NAMALWA (cell line): ENCODE measurements around the gene HELQ.
"Not testable (repeated sequence)": the region's sequence is repeated elsewhere in the genome, so short reads cannot be mapped to it uniquely, and the experiment has no call there.

ENCODE experiments used
- DNase-seq: peaks from one replicate; pipeline ENCODE4 v3.0.0-alpha.2; 2015; ENCODE audit warnings: low spot score

Gene HELQ, protein sequence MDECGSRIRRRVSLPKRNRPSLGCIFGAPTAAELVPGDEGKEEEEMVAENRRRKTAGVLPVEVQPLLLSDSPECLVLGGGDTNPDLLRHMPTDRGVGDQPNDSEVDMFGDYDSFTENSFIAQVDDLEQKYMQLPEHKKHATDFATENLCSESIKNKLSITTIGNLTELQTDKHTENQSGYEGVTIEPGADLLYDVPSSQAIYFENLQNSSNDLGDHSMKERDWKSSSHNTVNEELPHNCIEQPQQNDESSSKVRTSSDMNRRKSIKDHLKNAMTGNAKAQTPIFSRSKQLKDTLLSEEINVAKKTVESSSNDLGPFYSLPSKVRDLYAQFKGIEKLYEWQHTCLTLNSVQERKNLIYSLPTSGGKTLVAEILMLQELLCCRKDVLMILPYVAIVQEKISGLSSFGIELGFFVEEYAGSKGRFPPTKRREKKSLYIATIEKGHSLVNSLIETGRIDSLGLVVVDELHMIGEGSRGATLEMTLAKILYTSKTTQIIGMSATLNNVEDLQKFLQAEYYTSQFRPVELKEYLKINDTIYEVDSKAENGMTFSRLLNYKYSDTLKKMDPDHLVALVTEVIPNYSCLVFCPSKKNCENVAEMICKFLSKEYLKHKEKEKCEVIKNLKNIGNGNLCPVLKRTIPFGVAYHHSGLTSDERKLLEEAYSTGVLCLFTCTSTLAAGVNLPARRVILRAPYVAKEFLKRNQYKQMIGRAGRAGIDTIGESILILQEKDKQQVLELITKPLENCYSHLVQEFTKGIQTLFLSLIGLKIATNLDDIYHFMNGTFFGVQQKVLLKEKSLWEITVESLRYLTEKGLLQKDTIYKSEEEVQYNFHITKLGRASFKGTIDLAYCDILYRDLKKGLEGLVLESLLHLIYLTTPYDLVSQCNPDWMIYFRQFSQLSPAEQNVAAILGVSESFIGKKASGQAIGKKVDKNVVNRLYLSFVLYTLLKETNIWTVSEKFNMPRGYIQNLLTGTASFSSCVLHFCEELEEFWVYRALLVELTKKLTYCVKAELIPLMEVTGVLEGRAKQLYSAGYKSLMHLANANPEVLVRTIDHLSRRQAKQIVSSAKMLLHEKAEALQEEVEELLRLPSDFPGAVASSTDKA

DNA sequence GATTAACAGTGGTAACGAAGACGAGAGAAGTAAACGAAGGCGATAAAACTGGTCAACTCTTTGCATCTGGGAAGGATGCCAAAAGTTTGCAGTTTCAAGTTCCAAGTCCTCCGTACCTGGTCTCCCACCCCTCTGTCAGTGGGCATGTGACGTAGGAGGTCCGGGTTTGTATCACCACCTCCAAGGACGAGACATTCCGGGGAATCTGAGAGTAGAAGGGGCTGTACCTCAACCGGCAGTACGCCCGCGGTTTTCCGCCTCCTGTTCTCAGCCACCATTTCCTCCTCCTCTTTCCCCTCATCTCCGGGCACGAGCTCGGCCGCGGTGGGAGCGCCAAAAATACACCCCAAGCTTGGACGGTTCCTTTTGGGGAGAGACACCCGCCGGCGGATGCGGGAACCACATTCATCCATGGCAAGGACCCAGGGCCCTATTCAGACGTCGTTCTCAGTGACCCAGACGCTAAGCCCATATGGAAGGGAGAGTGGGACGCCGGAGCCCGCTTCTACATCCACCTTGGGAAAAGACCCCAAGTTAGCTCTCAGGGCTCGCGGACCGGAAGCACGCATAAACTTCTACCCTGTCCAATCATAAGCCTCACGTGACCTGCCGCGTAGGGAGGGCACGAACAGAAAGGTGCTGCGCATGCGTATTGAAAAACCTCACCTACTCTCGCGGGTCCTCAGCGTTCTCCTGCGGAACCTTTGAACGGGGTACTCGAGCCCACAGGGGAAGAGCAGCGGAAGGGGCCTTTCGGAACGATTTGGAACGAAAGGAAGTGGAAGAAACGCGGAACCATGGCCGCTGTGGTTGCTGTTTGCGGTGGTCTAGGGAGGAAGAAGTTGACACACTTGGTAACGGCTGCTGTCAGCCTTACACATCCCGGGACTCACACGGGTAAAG is at the start of gene HELQ, which contains the start of gene MRPS18C:
TSS of gene HELQ (minus strand) at position 543 of the 903 bp plus-strand sequence. CDS start at position 413, 130 bp downstream.
TSS of gene MRPS18C (plus strand) at position 778 of the 903 bp plus-strand sequence. CDS start at position 798, 20 bp downstream.
- peak; percentile 100 for DNase-seq

DNA sequence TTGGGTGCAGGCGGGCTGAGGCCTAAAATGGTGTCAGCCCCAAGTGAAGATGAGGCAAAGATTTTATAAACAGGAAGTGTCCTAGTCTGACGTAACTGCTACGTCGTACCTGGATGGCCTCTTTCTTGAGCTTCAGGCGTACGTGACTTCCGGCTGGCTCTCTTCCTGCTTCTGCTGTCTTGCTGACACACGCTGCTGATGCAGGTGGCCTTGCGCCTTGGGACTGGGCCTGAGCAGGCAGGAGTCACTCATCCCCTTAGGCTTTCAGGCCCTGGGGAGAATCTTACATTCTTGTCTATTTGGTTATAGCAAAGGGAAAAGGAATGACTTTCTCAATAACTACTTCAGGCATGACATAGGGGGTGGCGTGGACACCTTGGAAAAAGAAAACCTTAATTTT is 49.4 kb upstream of the HELQ start:
- no peak for DNase-seq

DNA sequence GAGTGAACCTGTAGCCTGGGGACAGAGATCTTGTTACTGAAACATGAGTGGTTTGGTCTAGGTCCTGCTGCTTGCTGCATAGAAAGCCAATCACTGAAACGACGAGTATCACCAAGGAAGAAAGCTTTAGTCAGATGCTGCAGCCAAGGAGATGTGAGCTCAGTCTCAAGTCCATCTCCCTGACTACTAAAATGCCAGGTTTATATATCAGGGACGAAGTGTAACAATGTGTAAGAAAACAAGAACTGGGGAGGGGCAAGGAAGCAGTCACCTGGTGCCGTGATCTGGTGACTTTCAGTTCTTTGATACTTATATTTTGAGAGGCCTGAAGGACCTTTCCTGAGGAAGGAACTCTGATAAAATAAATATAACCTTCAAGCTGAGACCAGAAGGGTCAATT is 48.9 kb upstream of the HELQ start:
- no peak for DNase-seq

DNA sequence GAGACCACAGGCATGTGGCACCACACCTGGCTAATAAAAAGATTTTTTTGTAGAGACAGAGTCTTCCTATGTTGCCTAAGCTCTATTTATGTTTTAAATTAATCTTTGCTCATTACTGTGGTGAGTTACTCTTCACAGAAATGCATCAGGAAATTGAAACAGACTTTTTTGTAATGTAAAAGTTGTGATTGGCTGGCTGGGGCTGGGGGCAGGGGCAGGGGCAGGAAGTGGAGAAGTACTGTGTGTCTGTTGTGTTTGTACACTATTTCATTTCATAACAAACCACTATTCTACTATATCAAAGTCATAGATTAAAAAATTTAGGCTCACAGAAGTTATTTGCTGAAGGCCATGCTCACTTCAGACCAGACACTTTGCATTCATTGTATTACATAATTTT is 48.4 kb upstream of the HELQ start:
- no peak for DNase-seq

DNA sequence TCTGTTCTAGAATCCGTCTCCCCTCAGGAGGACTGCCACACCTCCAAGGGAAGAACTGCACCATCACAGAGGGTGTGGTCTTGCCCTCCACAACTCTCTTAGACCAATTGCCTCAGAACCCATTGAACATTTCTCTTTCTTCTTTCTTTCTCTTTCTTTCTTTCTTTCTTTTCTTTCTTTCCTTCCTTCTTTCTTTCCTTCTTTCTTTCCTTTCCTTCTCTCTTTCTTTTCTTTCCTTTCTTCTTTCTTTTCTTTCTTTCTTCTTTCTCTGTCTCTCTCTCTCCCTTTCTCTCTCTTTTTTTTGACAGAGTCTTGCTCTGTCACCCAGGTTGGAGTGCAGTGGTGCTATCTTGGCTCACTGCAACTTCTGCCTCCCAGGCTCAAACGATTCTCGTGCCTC is 46.0 kb upstream of the HELQ start:
- DNase-seq: not testable (repeated sequence)

DNA sequence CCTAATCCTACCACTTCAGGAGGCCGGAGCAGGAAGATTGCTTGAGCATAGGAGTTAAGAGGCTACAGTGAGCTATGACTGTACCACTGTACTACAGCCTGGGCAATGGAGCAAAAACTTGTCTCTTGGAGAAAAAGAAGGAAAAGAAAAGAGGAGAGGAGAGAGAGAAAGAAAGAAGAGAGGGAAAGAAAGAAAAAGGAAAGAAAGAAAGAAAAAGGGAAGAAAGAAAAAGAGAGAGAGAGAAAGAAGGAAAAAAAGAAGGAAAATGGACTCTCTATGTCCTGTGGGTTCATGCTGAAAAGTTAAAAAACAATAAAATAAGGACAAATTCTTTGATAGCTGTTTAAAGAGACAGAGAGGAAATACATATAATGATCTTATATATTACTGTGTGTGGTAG is 42.6 kb upstream of the HELQ start:
- DNase-seq: no peak

DNA sequence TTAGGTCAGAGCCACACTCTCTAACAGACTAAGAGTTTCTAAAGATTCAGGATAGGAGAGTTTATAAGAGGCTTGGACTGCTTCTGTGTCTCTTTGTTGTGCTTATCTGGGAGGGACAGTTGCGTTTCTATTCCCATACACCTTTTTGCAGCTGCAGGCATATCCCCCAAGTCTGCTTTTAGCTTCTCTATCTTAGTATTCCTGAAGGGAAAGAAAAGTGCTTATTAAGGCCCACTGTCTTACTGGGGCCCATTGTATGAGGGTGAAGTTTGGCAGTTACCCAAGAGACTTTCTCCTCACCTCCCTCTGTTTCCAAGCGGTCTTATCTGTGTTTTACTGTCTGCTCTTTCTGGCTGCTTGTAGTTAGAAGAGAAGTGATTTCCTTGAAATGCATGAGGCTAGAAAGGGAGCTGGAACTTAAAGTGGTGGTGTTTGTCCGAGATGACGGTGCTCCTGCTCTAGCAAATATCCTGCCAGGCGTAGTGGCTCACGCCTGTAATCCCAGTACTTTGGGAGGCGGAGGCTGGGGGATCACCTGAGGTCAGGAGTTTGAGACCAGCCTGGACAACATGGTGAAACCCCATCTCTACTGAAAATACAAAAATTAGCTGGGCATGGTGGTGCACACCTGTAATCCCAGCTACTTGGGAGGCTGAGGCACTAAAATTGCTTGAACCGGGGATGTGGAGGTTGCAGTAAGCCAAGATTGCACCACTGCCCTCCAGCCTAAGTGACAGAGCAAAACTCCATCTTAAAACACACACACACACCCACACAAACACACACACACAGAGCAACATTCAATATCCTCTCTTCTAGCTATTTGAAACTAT is 40.7 kb upstream of the HELQ start:
- DNase-seq: not testable (repeated sequence)

DNA sequence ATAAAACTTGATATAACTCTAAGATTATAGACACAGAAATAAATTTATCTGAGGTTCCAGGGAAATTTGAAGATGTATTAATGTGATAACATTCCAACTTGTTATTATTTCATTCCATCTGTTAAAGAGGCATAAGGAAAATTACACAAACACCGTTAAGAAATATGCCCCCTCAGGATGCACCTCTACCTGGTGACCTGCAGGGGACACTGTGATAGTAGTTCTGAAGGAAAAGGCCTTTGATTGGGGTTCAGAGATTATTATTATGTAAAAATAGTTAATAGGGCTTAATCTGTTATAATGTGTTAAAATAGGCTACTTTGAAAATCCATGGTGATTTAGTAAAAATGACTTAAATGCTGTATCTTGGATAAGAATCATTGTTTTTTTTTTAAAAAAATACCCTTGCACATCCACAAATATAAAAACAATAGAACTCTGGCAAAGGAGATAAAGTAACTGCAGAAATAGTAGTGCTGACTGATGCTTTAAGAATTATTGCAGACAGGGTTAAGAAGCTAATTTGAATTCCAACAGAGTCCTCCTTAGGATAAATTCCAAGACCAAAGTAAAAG is 35.3 kb upstream of the HELQ start:
- peak; percentile 65 for DNase-seq

DNA sequence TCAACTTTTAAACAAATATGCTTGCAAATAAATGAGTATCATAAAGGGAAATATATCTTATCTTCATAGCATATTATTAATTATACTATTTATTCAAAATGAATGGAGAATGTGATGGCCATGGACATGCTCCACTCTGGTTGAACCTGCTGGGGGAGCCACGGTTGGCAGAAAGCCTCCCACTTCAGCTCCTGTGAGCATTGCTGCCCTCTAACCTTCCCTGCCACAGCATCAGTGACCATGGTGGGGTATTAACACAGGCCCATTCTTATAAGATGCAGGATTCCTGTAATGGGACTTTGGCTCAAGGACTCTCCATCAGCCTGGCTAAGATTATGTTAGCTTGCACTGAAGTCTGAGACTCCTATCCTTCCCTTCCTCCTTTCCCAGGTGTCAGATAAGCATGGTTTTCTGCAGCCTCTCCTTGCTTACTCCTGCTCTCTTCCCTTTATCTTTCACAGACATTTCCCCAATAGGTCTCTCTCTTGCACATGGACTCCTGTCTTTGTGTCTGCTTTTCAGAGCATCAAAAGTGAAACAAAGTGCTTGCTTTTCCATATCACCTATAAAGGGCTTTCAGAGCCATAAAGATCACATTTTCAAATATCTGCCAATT is 34.2 kb upstream of the HELQ start:
- peak; percentile 17 for DNase-seq

DNA sequence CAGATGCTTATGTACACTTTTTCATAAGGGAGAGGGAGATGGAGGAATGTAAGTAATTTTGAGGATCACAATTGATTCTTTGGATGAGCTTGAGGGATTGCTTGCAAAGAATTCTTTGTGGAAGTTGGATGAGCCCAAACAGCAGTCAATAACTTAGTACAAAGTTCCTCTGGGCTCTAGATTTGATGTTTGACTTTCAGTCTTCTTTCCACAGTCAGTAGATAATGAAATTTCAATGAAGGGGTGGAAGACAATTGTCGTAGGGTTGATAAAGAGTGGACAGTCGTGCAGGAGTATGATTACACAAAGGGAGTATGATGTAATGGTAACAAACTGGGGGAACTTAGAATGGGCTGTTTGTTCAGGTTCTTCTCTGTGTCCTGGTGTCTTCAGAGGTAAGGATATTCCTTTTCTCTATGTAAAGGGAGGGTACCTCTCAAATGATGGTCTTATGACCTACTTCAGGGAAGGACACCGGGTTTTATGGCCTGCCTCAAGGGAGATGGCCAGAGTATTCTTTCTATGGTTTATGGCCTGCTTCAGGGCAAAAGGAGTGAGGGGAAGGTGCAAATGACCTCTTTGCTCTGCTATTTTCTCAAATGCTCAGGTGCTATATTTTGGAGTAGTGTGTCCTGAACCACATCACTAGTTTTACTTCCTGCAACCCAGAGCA is 31.0 kb upstream of the HELQ start:
- DNase-seq: no peak

DNA sequence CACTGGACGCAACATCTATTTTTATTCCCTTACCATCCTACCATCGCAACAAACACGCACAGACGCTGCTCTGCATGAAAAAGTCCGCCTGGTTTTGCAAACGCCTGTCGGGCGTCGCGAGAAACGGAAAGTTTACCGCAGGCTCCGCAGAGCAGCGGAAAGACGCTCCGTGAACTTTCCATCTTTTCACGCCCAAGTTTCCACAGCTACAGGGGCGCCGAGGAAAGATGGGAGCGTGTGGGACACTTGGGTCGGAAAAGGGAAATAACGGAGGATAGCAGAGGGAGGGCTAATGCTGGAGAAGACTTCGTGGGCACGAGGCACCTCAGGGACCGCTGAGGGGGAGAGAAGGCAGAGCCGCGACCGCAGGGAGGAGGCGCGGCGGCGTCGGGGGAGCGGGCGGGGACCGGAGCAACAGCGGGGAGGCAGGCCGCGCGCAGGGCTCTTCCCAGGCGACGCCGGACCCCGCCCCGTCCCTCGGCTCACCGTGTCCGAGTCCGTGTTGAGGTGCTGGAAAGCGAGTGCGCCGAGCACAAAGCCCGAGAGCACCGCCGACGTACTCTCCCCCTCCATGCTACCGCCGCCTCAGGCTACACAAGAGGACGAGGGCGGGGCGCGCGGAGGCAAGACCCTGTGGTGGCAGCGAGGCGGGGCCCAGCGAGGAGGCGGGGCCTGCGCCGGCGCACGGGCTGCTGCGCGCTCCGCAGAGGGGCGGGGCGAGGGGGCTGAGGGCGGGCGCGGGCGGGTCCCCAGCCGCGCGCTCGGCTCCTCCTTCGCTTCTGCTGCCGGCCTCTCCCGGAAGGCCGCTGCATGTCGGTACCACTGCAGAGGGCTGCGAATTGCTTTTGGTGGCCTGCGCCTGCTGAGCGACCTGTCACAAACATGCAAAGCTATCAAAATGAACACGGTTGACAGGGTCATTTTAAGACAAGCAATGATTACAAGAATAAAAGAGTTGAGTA is 29.2 kb upstream of the HELQ start, which contains the start of gene ABRAXAS1:
TSS of gene ABRAXAS1 (minus strand) at position 601 of the 962 bp plus-strand sequence. CDS start at position 573, 28 bp downstream.
- DNase-seq: peak; percentile 96

DNA sequence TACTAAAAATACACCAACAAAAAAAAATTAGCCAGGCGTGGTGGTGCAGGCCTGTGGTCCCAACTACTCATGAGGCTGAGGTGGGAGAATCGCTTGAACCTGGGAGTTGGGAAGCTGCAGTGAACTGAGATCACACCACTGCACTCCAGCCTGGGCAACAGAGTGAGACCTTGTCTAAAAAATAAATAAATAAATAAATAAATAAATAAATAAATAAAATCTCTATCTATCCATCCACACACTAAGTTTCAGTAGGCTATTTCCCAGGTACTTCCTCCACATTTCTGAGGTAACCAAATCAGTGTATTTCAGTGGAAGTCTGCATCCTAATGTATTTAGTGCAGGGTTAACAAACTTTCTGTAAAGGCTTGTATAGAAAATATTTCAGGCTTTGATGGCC is 18.3 kb upstream of the HELQ start:
- no peak for DNase-seq

DNA sequence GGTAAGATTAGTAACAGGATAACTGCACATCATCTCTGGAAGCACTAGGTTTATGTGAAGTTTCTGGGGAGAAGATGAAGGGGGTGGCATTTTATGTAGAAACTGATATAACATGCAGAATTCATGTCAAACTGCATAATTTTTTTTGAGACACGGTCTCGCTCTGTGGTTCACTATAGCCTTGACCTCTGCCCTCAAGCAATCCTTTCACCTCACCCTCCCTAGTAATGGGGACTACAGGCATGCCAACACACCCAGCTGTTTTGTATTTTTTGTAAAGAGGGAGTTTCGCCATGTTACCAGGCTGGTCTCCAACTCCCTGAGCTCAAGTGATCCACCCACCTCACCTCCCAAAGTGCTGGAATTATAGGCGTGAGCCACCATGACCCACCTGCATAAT is 17.8 kb upstream of the HELQ start:
- no peak for DNase-seq

DNA sequence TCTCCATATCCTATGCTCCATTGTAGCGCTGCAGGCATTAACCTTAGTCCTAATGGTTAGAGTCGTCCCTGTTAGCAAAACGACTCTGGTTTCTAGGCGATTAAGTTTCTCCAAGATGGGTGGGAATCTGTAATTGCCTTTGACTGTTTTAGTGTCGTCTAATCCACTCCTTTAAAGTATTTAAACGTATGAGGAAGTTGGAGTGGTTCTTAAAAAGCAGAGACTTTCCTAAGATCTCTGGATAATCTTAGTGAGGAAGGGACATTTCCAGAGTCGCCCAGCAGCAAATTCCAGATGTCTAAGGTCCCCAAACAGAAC is 520 bp upstream of the HELQ start:
- no peak for DNase-seq

DNA sequence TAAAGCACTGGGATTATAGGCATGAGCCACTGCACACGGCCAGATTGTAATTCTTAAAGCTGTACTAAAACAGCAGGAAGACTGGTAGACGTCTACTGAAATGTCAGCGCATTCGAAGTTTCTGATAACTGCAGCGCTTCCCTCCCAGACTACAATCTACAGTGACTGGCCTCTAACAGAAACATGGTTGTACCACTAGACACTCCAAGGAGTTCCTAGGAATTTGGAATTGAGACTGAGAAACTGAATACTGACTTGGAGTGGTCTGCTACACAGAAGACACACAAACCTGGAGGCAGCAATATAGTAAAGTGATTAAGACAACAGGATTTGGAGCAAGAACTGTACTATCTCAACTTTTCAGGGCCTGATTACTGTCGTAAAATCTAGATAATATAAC is 937 bp downstream of the HELQ start:
- DNase-seq: peak; percentile 22

DNA sequence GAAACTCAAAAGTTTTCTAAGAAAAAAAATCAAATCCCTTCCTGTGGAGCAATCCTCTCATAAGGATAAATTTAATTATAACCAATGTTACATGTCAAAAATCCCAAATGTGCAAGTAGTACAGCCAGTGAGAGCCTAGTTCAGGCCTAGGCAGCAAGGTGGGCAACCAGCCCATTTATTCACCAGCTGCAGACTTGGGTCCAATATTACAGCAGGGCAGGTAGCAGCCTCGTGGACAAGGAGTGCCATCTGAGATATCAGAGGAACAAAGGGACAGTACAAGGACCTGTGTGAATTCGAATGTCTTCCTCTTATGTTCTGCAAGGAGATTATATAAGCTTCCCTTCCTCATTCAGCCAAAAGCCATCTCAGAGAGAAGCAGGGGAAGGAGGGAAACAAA is 6.6 kb downstream of the HELQ start:
- no peak for DNase-seq

DNA sequence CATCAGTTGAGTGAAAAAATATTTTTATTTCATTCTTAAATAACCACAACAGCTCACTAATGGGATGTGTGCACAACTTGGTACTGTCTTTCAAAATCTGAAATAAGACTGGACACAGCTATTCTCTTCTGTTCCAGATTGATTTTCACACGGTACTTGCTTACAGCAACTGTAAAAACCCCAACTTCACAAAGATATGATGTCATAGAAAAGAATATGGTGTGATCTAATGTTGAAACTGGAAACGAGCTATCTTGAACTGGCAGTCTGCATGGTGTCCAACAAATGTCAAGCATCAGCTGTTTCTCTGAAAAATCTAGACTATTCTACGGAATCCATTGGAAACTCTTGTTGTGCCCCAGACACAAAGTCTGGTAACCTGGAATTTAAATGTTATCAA is 14.7 kb downstream of the HELQ start:
- DNase-seq: peak; percentile 33
